IPS-NIHi11 (cell line): ENCODE data around the gene TENT4A.
"Not testable (repeated sequence)": the region's sequence is repeated elsewhere in the genome, so short reads cannot be mapped to it uniquely, and the experiment has no call there.

Source experiments
- DNase-seq: peaks from one replicate; pipeline ENCODE4 v3.0.0; 2012; ENCODE audit warnings: mixed read lengths, low spot score

TENT4A gene

GRCh38 chr5:6713274-6714225 is at the start of gene TENT4A:
TENT4A (plus strand) TSS chr5:6713432; CDS start chr5:6713984, 552 bp downstream.
- DNase-seq, result peak; percentile 74

- no peak for DNase-seq
Observed at GRCh38 chr5:6666762-6667161, 46.5 kb upstream of the TENT4A start.

GRCh38 chr5:6667648-6668047 is 45.6 kb upstream of the TENT4A start:
- no peak for DNase-seq

- not testable (repeated sequence) for DNase-seq
Observed at GRCh38 chr5:6668717-6669116, 44.5 kb upstream of the TENT4A start.

GRCh38 chr5:6673031-6673430 is 40.2 kb upstream of the TENT4A start:
- no peak for DNase-seq

- no peak for DNase-seq
Observed at GRCh38 chr5:6673963-6674362, 39.3 kb upstream of the TENT4A start.

- no peak for DNase-seq
Observed at GRCh38 chr5:6674421-6674820, 38.8 kb upstream of the TENT4A start.

- no peak for DNase-seq
Observed at GRCh38 chr5:6674886-6675285, 38.3 kb upstream of the TENT4A start.

GRCh38 chr5:6675784-6676491 is 37.3 kb upstream of the TENT4A start:
- no peak for DNase-seq

GRCh38 chr5:6676702-6677101 is 36.5 kb upstream of the TENT4A start:
- DNase-seq, result no peak

GRCh38 chr5:6678385-6678784 is 34.8 kb upstream of the TENT4A start:
- no peak for DNase-seq

GRCh38 chr5:6680922-6681321 is 32.3 kb upstream of the TENT4A start:
- DNase-seq, result no peak

- DNase-seq, result no peak
Observed at GRCh38 chr5:6681682-6682081, 31.6 kb upstream of the TENT4A start.

GRCh38 chr5:6682239-6682638 is 31.0 kb upstream of the TENT4A start:
- DNase-seq, result peak; percentile 52

GRCh38 chr5:6683241-6683640 is 30.0 kb upstream of the TENT4A start:
- no peak for DNase-seq

GRCh38 chr5:6684075-6684474 is 29.2 kb upstream of the TENT4A start:
- no peak for DNase-seq

- DNase-seq, result no peak
Observed at GRCh38 chr5:6686501-6686900, 26.7 kb upstream of the TENT4A start.

GRCh38 chr5:6686915-6687409 is 26.3 kb upstream of the TENT4A start:
- peak; percentile 76 for DNase-seq

- no peak for DNase-seq
Observed at GRCh38 chr5:6687505-6687904, 25.7 kb upstream of the TENT4A start.

- DNase-seq, result no peak
Observed at GRCh38 chr5:6692906-6693305, 20.3 kb upstream of the TENT4A start.

GRCh38 chr5:6698696-6699095 is 14.5 kb upstream of the TENT4A start:
- no peak for DNase-seq

- no peak for DNase-seq
Observed at GRCh38 chr5:6699357-6699756, 13.9 kb upstream of the TENT4A start.

GRCh38 chr5:6700074-6700684 is 13.1 kb upstream of the TENT4A start:
- no peak for DNase-seq
